HFF-Myc (cell line): Measurements from ENCODE around the gene FUZ.

Source experiments
- DNase-seq: peaks from one replicate; pipeline ENCODE4 v3.0.0-alpha.2; 2011; ENCODE audit warnings: low read depth; ENCODE audit errors: extremely low read depth
- H3K4me3 ChIP-seq: replicated peaks from 2 replicates; pipeline ENCODE4 v1.5.1; 2011; ENCODE audit warnings: low read depth, mild to moderate bottlenecking, control low read depth, low read length
- TF ChIP-seq, protein P1 (sequence below): IDR thresholded peaks from 2 replicates; pipeline ENCODE4 v1.5.1; 2012; ENCODE audit warnings: mild to moderate bottlenecking, low read depth, low read length, control low read depth; ENCODE audit errors: missing control alignments

The FUZ gene

DNA sequence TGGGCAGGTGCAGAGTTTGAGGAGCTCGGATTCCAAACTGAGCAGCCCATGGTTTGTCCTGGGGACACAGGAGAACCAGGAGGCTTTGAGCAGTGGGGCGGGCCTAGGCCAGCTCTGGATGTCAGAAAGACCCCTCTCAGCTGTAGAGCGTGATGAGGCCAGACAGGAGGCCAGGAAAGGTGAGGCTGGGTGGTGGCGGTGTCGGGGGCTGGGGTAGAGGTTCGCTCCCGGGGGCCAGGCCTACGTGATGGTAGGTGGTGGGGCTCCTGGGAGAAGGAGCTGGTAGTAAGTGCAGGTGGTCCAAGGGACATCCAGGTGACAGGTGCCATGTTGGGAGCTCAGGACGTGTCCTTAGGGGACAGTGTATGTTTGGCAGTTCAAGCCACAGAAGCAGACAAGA lies 24.3 kb upstream of the FUZ start:
- DNase-seq, result no peak
- TF ChIP-seq, protein P1, sequence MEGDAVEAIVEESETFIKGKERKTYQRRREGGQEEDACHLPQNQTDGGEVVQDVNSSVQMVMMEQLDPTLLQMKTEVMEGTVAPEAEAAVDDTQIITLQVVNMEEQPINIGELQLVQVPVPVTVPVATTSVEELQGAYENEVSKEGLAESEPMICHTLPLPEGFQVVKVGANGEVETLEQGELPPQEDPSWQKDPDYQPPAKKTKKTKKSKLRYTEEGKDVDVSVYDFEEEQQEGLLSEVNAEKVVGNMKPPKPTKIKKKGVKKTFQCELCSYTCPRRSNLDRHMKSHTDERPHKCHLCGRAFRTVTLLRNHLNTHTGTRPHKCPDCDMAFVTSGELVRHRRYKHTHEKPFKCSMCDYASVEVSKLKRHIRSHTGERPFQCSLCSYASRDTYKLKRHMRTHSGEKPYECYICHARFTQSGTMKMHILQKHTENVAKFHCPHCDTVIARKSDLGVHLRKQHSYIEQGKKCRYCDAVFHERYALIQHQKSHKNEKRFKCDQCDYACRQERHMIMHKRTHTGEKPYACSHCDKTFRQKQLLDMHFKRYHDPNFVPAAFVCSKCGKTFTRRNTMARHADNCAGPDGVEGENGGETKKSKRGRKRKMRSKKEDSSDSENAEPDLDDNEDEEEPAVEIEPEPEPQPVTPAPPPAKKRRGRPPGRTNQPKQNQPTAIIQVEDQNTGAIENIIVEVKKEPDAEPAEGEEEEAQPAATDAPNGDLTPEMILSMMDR, result no peak
- no peak overlapping the region for H3K4me3 ChIP-seq

DNA sequence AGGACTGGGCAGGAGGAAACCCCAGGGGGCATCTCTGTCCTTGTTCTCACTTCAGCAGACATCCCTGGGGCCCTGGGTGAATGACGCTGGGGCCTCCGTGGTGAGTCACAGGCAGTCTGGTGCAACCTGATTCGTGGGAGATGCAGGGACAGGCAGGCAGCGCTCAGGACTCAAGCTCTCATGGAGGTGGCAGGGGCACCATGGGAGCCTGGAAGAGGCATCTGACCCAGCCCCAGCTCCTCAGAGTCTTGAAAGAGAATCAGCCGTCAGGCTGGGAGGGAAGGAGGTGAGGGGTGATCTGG lies 23.9 kb upstream of the FUZ start:
- H3K4me3 ChIP-seq, result no peak overlapping the region
- DNase-seq, result no peak
- TF ChIP-seq, protein P1, result no peak

GRCh38 chr19:49836176-49837008 lies 23.3 kb upstream of the FUZ start:
- TF ChIP-seq, protein P1, result no peak
- no peak for DNase-seq
- no peak overlapping the region for H3K4me3 ChIP-seq

DNA sequence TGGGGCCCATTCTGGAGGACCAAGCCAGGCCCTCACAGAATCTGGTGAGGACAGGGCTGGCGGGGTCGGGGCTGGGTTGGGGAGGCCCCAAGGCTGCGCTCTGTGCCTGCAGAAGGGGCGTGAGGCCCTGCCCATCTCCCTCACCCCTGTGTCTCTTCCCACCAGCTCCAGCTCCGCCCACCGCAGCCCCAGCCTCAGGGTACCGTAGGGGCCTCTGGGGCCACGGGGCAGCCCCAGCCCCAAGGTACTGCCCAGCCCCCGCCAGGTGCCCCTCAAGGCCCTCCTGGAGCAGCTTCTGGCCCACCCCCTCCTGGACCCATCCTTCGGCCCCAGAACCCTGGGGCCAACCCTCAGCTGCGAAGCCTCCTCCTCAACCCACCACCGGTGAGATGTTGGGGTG lies 22.5 kb upstream of the FUZ start:
- no peak for DNase-seq
- no peak overlapping the region for H3K4me3 ChIP-seq
- TF ChIP-seq, protein P1, result no peak

DNA sequence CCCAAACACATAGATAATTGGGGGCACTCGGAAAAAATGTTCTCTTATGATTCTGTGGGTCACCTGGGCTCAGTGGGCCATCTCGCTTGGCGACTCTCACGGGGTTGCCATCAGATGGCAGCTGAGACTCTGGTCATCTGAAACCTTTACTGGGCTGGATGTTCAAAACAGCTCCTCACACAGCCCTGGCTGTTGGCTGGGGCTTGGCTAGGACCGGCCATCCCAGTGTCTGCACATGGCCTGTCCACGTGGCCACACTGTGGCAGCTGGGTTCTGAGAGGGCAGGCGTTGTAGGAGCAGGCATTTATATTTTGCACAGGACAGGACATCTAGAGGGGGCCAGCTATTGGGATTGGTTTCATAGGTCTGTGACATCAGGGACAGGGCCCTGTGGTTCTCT lies 20.5 kb upstream of the FUZ start:
- H3K4me3 ChIP-seq, result no peak overlapping the region
- no peak for DNase-seq
- TF ChIP-seq, protein P1, result no peak

GRCh38 chr19:49832556-49832955 lies 19.5 kb upstream of the FUZ start:
- no peak for DNase-seq
- TF ChIP-seq, protein P1, result no peak
- no peak overlapping the region for H3K4me3 ChIP-seq

GRCh38 chr19:49831592-49831991 lies 18.5 kb upstream of the FUZ start:
- TF ChIP-seq, protein P1, result no peak
- H3K4me3 ChIP-seq, result no peak overlapping the region
- no peak for DNase-seq
